Heart left ventricle (tissue), 13 donors: Measurements from ENCODE around the gene CCDC68.

ENCODE experiments used
- CTCF ChIP-seq, 12 donors: fragments of 200-600 bp; sonication (generic) in 4 of 12; IDR thresholded peaks; one replicate each; pipeline versions ENCODE4 v1.5.0 to v1.8.0; 2018 to 2022; ENCODE audit warnings: antibody characterized with exemption in 12 of 12, mild to moderate bottlenecking in 5 of 12
- POLR2A ChIP-seq, 2 donors: fragments of 450-650 bp; IDR thresholded peaks; one replicate each; pipeline ENCODE4 v1.6.1; 2017; ENCODE audit warnings: antibody characterized with exemption in 2 of 2, mild to moderate bottlenecking in 2 of 2, moderate library complexity in 2 of 2
- donor health status: ischemic (EF 13 %, LVEDD 7.1; RV severe dilation, severe dysfunction).
- donor health status: DM: no; HTN: yes; CAD: no.
- donor health status: DM: no; HTN: no; CAD: no.
- donor health status: ischemic (EF 25% LVEDD 6.9; RV normal size, moderate dysfunction).
- donor health status: ischemic (EF 25% LVEDD 5.7; RV mildly dilated, moderate dysfunction).
- donor health status: ischemic (EF 35%, LVEDD 5.7; RV mildly dilated, moderate dysfunction).
- donor health status: nonischemic (EF 11% LVEDD 7.7; RV severe dilation, severe dysfunction).
- donor health status: DM: yes; HTN: yes; CAD: no.
- donor health status: PGD.
- donor health status: ischemic (EF 29% LVEDD 5.4; RV normal size, mild dysfunction).
- donor health status: nonischemic (EF 23%, LVEDD 6.1; RV moderate dilation, normal function).

GRCh38 chr18:54918060-54918459 is 41.2 kb downstream of the CCDC68 start:
- no peak for TF ChIP-seq CTCF (IDR thresholded peaks at IDR 0.05)
- no peak for TF ChIP-seq POLR2A (IDR thresholded peaks at IDR 0.05)
